ENCODE measurements around the gene GTF2A1.

The GTF2A1 gene

GRCh38 chr14:81263777-81264410, 43.1 kb upstream of the GTF2A1 start:
- no peak for DNase-seq (ENCODE audit: low spot score)
- no peak for TF ChIP-seq CTCF (IDR thresholded peaks at IDR 0.05; ENCODE audit: extremely low read depth, insufficient read depth, missing control alignments)
- in situ Hi-C loops (cut with MboI; ENCODE audit: low pct_unique_long_range_greater_than_20kb, low sequenced_read_pairs, unreplicated experiment): loop anchor here (10.0 kb wide), 1 partner anchor 201 kb away; no protein-coding TSS in a partner anchor

- no peak for TF ChIP-seq CTCF (IDR thresholded peaks at IDR 0.05; ENCODE audit: extremely low read depth, insufficient read depth, missing control alignments)
- in situ Hi-C loops (cut with MboI; ENCODE audit: low pct_unique_long_range_greater_than_20kb, low sequenced_read_pairs, unreplicated experiment): loop anchor here (10.0 kb wide), 1 partner anchor 204 kb away; no protein-coding TSS in a partner anchor
- DNase-seq (ENCODE audit: low spot score): no peak
These were observed 40.4 kb upstream of the GTF2A1 start for GRCh38 chr14:81261176-81261575.

- in situ Hi-C loops (cut with MboI; ENCODE audit: low pct_unique_long_range_greater_than_20kb, low sequenced_read_pairs, unreplicated experiment): loop anchor here (10.0 kb wide), 1 partner anchor 204 kb away; no protein-coding TSS in a partner anchor
- TF ChIP-seq CTCF (IDR thresholded peaks at IDR 0.05; ENCODE audit: extremely low read depth, insufficient read depth, missing control alignments): no peak
- DNase-seq (ENCODE audit: low spot score): no peak
These were observed 40.0 kb upstream of the GTF2A1 start for GRCh38 chr14:81260732-81261131.

- no peak for DNase-seq (ENCODE audit: low spot score)
- no peak for TF ChIP-seq CTCF (IDR thresholded peaks at IDR 0.05; ENCODE audit: extremely low read depth, insufficient read depth, missing control alignments)
- in situ Hi-C loops (cut with MboI; ENCODE audit: low pct_unique_long_range_greater_than_20kb, low sequenced_read_pairs, unreplicated experiment): no loop called here
These were observed 35.7 kb upstream of the GTF2A1 start for GRCh38 chr14:81256289-81256960.

GRCh38 chr14:81252278-81252677, 31.5 kb upstream of the GTF2A1 start:
- in situ Hi-C loops (cut with MboI; ENCODE audit: low pct_unique_long_range_greater_than_20kb, low sequenced_read_pairs, unreplicated experiment): no loop called here
- TF ChIP-seq CTCF (IDR thresholded peaks at IDR 0.05; ENCODE audit: extremely low read depth, insufficient read depth, missing control alignments): peak; percentile 31
- DNase-seq (ENCODE audit: low spot score): no peak

- no peak for DNase-seq (ENCODE audit: low spot score)
- no peak for TF ChIP-seq CTCF (IDR thresholded peaks at IDR 0.05; ENCODE audit: extremely low read depth, insufficient read depth, missing control alignments)
- in situ Hi-C loops (cut with MboI; ENCODE audit: low pct_unique_long_range_greater_than_20kb, low sequenced_read_pairs, unreplicated experiment): no loop called here
These were observed 26.6 kb upstream of the GTF2A1 start for GRCh38 chr14:81247271-81247766.
